Measurements from ENCODE around the gene DMTF1. TPM values are rescaled to one million over a fixed set of nuclear protein-coding genes. Genes with fewer than 3 reads are reported as not detected.

The DMTF1 gene
- total and polyA plus RNA-seq, 10 of the 15 experiments (the other 5 are each of a cell fraction or from before 2014, with no cell fraction given): 24.3 to 191 (median 72.0) TPM

- TF ChIP-seq, protein P1, sequence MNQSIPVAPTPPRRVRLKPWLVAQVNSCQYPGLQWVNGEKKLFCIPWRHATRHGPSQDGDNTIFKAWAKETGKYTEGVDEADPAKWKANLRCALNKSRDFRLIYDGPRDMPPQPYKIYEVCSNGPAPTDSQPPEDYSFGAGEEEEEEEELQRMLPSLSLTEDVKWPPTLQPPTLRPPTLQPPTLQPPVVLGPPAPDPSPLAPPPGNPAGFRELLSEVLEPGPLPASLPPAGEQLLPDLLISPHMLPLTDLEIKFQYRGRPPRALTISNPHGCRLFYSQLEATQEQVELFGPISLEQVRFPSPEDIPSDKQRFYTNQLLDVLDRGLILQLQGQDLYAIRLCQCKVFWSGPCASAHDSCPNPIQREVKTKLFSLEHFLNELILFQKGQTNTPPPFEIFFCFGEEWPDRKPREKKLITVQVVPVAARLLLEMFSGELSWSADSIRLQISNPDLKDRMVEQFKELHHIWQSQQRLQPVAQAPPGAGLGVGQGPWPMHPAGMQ (IDR thresholded peaks at IDR 0.05; ENCODE audit: borderline replicate concordance): no peak
- TF ChIP-seq POLR2AphosphoS5 (IDR thresholded peaks at IDR 0.05; ENCODE audit: low read length): peak; percentile 53; the same call in 1 of the 2 replicates
- TF ChIP-seq BCL11A (IDR thresholded peaks at IDR 0.05; ENCODE audit: low read depth, low read length): no peak
- no peak for TF ChIP-seq TCF12 (IDR thresholded peaks at IDR 0.05; ENCODE audit: low read depth, low read length)
- TF ChIP-seq NFYB (IDR thresholded peaks at IDR 0.05; ENCODE audit: insufficient read depth, low read depth, low read length): no peak
- TF ChIP-seq GATAD2B (conservative IDR thresholded peaks at IDR 0.05; ENCODE audit: low read depth): no peak
- TF ChIP-seq KDM1A (IDR thresholded peaks at IDR 0.05; ENCODE audit: borderline replicate concordance): no peak
- TF ChIP-seq POLR2A (IDR thresholded peaks at IDR 0.05; ENCODE audit: low read depth, low read length): peak; percentile 52; the same call in 1 of the 2 replicates
- TF ChIP-seq NBN (IDR thresholded peaks at IDR 0.05): no peak
- no peak for TF ChIP-seq MYC (IDR thresholded peaks at IDR 0.05; ENCODE audit: insufficient read depth, insufficient read length, insufficient replicate concordance, low read length, severe bottlenecking)
- peak; percentile 5; the same call in 1 of the 2 replicates for TF ChIP-seq RUNX3 (IDR thresholded peaks at IDR 0.05; ENCODE audit: low read length)
- TF ChIP-seq TARDBP (IDR thresholded peaks at IDR 0.05; ENCODE audit: borderline replicate concordance): no peak
- TF ChIP-seq HDAC6 (IDR thresholded peaks at IDR 0.05; ENCODE audit: unreplicated experiment): no peak
- TF ChIP-seq, protein P2, sequence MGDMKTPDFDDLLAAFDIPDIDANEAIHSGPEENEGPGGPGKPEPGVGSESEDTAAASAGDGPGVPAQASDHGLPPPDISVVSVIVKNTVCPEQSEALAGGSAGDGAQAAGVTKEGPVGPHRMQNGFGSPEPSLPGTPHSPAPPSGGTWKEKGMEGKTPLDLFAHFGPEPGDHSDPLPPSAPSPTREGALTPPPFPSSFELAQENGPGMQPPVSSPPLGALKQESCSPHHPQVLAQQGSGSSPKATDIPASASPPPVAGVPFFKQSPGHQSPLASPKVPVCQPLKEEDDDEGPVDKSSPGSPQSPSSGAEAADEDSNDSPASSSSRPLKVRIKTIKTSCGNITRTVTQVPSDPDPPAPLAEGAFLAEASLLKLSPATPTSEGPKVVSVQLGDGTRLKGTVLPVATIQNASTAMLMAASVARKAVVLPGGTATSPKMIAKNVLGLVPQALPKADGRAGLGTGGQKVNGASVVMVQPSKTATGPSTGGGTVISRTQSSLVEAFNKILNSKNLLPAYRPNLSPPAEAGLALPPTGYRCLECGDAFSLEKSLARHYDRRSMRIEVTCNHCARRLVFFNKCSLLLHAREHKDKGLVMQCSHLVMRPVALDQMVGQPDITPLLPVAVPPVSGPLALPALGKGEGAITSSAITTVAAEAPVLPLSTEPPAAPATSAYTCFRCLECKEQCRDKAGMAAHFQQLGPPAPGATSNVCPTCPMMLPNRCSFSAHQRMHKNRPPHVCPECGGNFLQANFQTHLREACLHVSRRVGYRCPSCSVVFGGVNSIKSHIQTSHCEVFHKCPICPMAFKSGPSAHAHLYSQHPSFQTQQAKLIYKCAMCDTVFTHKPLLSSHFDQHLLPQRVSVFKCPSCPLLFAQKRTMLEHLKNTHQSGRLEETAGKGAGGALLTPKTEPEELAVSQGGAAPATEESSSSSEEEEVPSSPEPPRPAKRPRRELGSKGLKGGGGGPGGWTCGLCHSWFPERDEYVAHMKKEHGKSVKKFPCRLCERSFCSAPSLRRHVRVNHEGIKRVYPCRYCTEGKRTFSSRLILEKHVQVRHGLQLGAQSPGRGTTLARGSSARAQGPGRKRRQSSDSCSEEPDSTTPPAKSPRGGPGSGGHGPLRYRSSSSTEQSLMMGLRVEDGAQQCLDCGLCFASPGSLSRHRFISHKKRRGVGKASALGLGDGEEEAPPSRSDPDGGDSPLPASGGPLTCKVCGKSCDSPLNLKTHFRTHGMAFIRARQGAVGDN (IDR thresholded peaks at IDR 0.05): no peak
Observed at GRCh38 chr7:87199700-87200450, 47.6 kb downstream of the DMTF1 start (continued).

Data from GM12878 (cell line).